ENCODE results near the gene LCMT2. TPM values are rescaled to one million over a fixed set of nuclear protein-coding genes. Genes with fewer than 3 reads are reported as not detected.

The LCMT2 gene
- total and polyA plus RNA-seq, 10 of the 15 experiments (the other 5 are each of a cell fraction or from before 2014, with no cell fraction given), result 2.1 to 17.2 (median 14.9) TPM

GRCh38 chr15:43370975-43371974 is 40.9 kb upstream of the LCMT2 start, which contains the start of the genes TUBGCP4 and ZSCAN29 (continued):
- TF ChIP-seq USF1 (IDR thresholded peaks at IDR 0.05; ENCODE audit: borderline replicate concordance, extremely low read length, insufficient read depth, low read depth, low read length), result no peak
- 0 out of 2 replicates have a peak, but pooled peaks have one; percentile 15 for TF ChIP-seq CHD2 (IDR thresholded peaks at IDR 0.05; ENCODE audit: borderline replicate concordance, low read depth, low read length)
- peak; percentile 59 for TF ChIP-seq RELA (IDR thresholded peaks at IDR 0.05; ENCODE audit: borderline replicate concordance, partially characterized antibody)
- no peak for TF ChIP-seq MEF2A (IDR thresholded peaks at IDR 0.05; ENCODE audit: insufficient read depth, low read depth, low read length)
- TF ChIP-seq EED (IDR thresholded peaks at IDR 0.05; ENCODE audit: low read depth), result 0 out of 2 replicates have a peak, but pooled peaks have one; percentile 25
- TF ChIP-seq ZBTB40 (IDR thresholded peaks at IDR 0.05; ENCODE audit: borderline replicate concordance), result peak; percentile 65
- TF ChIP-seq SPI1 (IDR thresholded peaks at IDR 0.05; ENCODE audit: borderline replicate concordance, insufficient read depth, low read depth, low read length), result no peak
- TF ChIP-seq POLR2AphosphoS2 (IDR thresholded peaks at IDR 0.05; ENCODE audit: low read depth, low read length), result peak; percentile 70; the same call in 1 of the 2 replicates
- TF ChIP-seq BHLHE40 (IDR thresholded peaks at IDR 0.05; ENCODE audit: borderline replicate concordance in 1 of 2, low read depth in 2 of 2, low read length in 1 of 2), result peak; percentile 8 to 10; a peak in 1 of 4 replicates
- no peak for TF ChIP-seq ZNF384 (IDR thresholded peaks at IDR 0.05; ENCODE audit: borderline replicate concordance, low read depth, low read length)
- TF ChIP-seq E2F8 (IDR thresholded peaks at IDR 0.05; ENCODE audit: low read depth, partially characterized antibody), result peak; percentile 72
- peak; percentile 31; the same call in 1 of the 2 replicates for TF ChIP-seq ELK1 (IDR thresholded peaks at IDR 0.05; ENCODE audit: low read depth, low read length)
- TF ChIP-seq MTA2 (IDR thresholded peaks at IDR 0.05; ENCODE audit: low read depth), result peak; percentile 33; the same call in 1 of the 2 replicates
- TF ChIP-seq TAF1 (IDR thresholded peaks at IDR 0.05; ENCODE audit: borderline replicate concordance, low read depth, low read length), result peak; percentile 56; the same call in 1 of the 2 replicates
- 0 out of 2 replicates have a peak, but pooled peaks have one; percentile 17 for TF ChIP-seq RUNX3 (IDR thresholded peaks at IDR 0.05; ENCODE audit: low read length)
- no peak for TF ChIP-seq PKNOX1 (IDR thresholded peaks at IDR 0.05)
- TF ChIP-seq POLR2A (IDR thresholded peaks at IDR 0.05; ENCODE audit: low read depth, low read length), result peak; percentile 92

All from GM12878 (cell line).